Endothelial cell (in vitro differentiated cells): Measurements from ENCODE around the gene RAD51B. TPM values are rescaled to one million over a fixed set of nuclear protein-coding genes. Genes with fewer than 3 reads are reported as not detected.

ENCODE experiments used
- DNase-seq: peaks from one replicate; pipeline ENCODE4 v3.0.0; 2021; ENCODE audit warnings: low spot score
- H3K27ac Mint-ChIP-seq: one replicate; pipeline ENCODE4 v1.8.0; 2021; ENCODE audit warnings: mixed read lengths, inconsistent platforms; ENCODE audit not compliant: unreplicated experiment
- H3K27me3 Mint-ChIP-seq: one replicate; pipeline ENCODE4 v1.8.0; 2021; ENCODE audit warnings: mild to moderate bottlenecking, moderate library complexity, mixed read lengths, inconsistent platforms; ENCODE audit not compliant: unreplicated experiment
- H3K36me3 Mint-ChIP-seq: one replicate; pipeline ENCODE4 v1.8.0; 2021; ENCODE audit warnings: mild to moderate bottlenecking, low read depth, mixed read lengths, inconsistent platforms; ENCODE audit not compliant: unreplicated experiment
- H3K4me1 Mint-ChIP-seq: one replicate; pipeline ENCODE4 v1.8.0; 2021; ENCODE audit warnings: mild to moderate bottlenecking, mixed read lengths, inconsistent platforms; ENCODE audit not compliant: unreplicated experiment
- H3K4me3 Mint-ChIP-seq: one replicate; pipeline ENCODE4 v1.8.0; 2021; ENCODE audit warnings: mild to moderate bottlenecking, mixed read lengths, inconsistent platforms; ENCODE audit not compliant: unreplicated experiment
- H3K9me3 Mint-ChIP-seq: one replicate; pipeline ENCODE4 v1.8.0; 2021; ENCODE audit warnings: mixed read lengths, inconsistent platforms; ENCODE audit not compliant: unreplicated experiment
- CTCF ChIP-seq: fragments of 200-600 bp; sonication (generic); IDR thresholded peaks from one replicate; pipeline ENCODE4 v1.5.0; 2021; ENCODE audit warnings: antibody characterized with exemption; ENCODE audit not compliant: unreplicated experiment
- total RNA-seq: library from RNA; stranded (reverse); fragmentation: NEBNext Ultra II Directional; extraction: Animal tissue kit (Norgen Biotek cat#: 25700); gene quantifications from one replicate; pipeline ENCODE4 v1.2.1, GENCODE V29; 2021; ENCODE audit not compliant: unreplicated experiment

Gene RAD51B
- total RNA-seq, 1 donor from 2014 or later = 23.5 TPM

GRCh38 chr14:67935371-67935770 lies 115.8 kb downstream of the RAD51B start:
- H3K4me1 Mint-ChIP-seq = peaks cover 18% of the 10 kb centered on the region

GRCh38 chr14:67938071-67938470 lies 118.5 kb downstream of the RAD51B start:
- H3K27me3 Mint-ChIP-seq = peaks cover 3% of the 10 kb centered on the region
- H3K27ac Mint-ChIP-seq = no peak overlapping the region
- no peaks in the 10 kb centered on the region for H3K36me3 Mint-ChIP-seq
- DNase-seq = no peak
- no peak overlapping the region for H3K4me3 Mint-ChIP-seq
- no peaks in the 10 kb centered on the region for H3K9me3 Mint-ChIP-seq
- peaks cover 32% of the 10 kb centered on the region for H3K4me1 Mint-ChIP-seq
- no peak for TF ChIP-seq CTCF

More at GRCh38 chr14:67935371-67935770, 115.8 kb downstream of the RAD51B start:
- Mint-ChIP-seq H3K9me3 (no peaks in the 10 kb centered on the region), H3K27me3 (peaks cover 3% of the 10 kb centered on the region), H3K4me3 (no peak overlapping the region), H3K27ac (no peak overlapping the region), H3K36me3 (no peaks in the 10 kb centered on the region)
- TF ChIP-seq CTCF = no peak
- no peak for DNase-seq

- Mint-ChIP-seq H3K36me3 (no peaks in the 10 kb centered on the region), H3K27ac (peak overlapping the region; percentile 10), H3K27me3 (peaks cover 3% of the 10 kb centered on the region), H3K4me1 (peaks cover 25% of the 10 kb centered on the region), H3K4me3 (no peak overlapping the region), H3K9me3 (no peaks in the 10 kb centered on the region)
- TF ChIP-seq CTCF = no peak
- no peak for DNase-seq
Measured at GRCh38 chr14:67940486-67941455, 121.2 kb downstream of the RAD51B start.

- Mint-ChIP-seq H3K36me3 (no peaks in the 10 kb centered on the region), H3K27me3 (no peaks in the 10 kb centered on the region), H3K27ac (no peak overlapping the region), H3K4me3 (no peak overlapping the region), H3K9me3 (no peaks in the 10 kb centered on the region), H3K4me1 (peaks cover 25% of the 10 kb centered on the region)
- DNase-seq = no peak
- no peak for TF ChIP-seq CTCF
Measured at GRCh38 chr14:67941456-67942018, 122.0 kb downstream of the RAD51B start.
